HEK293T (cell line): Measurements from ENCODE around the gene LKAAEAR1.
"Not testable (repeated sequence)": the region's sequence is repeated elsewhere in the genome, so short reads cannot be mapped to it uniquely, and the experiment has no call there.

Experiments
- CTCF ChIA-PET: fragments of 350-600 bp; formaldehyde crosslinking; extraction: SDS; loops from one replicate; lab custom pipeline; 2021; ENCODE audit warnings: antibody characterized with exemption, inconsistent platforms; lab: Yijun Ruan, JAX
- POLR2A ChIA-PET: fragments of 350-600 bp; formaldehyde crosslinking; extraction: SDS; loops from one replicate; lab custom pipeline; 2020; ENCODE audit warnings: antibody characterized with exemption, inconsistent platforms; lab: Yijun Ruan, JAX
- DNase-seq: peaks from one replicate; pipeline ENCODE4 v3.0.0; 2012; ENCODE audit warnings: mixed read lengths; ENCODE audit errors: extremely low spot score
- ARNT ChIP-seq: fragments of 450-650 bp; IDR thresholded peaks from 2 replicates; pipeline ENCODE4 v1.6.1; 2017; ENCODE audit warnings: mild to moderate bottlenecking
- BHLHE40 ChIP-seq: fragments of 450-650 bp; IDR thresholded peaks from 2 replicates; pipeline ENCODE4 v1.6.1; 2016; ENCODE audit warnings: mild to moderate bottlenecking, moderate library complexity, borderline replicate concordance
- CTBP1 ChIP-seq: fragments of 450-650 bp; IDR thresholded peaks from 2 replicates; pipeline ENCODE4 v1.6.1; 2016; ENCODE audit warnings: borderline replicate concordance
- ELF4 ChIP-seq: fragments of 450-650 bp; IDR thresholded peaks from 2 replicates; pipeline ENCODE4 v1.6.1; 2017; ENCODE audit warnings: antibody characterized with exemption
- FOXA1 ChIP-seq: fragments of 450-650 bp; IDR thresholded peaks from 2 replicates; pipeline ENCODE4 v1.6.1; 2016; ENCODE audit warnings: mild to moderate bottlenecking
- FOXK2 ChIP-seq: fragments of 450-650 bp; IDR thresholded peaks from 2 replicates; pipeline ENCODE4 v1.6.1; 2016; ENCODE audit warnings: mild to moderate bottlenecking
- FOXM1 ChIP-seq: fragments of 450-650 bp; IDR thresholded peaks from 2 replicates; pipeline ENCODE4 v1.6.1; 2017; ENCODE audit warnings: mild to moderate bottlenecking, borderline replicate concordance
- HDGF ChIP-seq: fragments of 450-650 bp; IDR thresholded peaks from 2 replicates; pipeline ENCODE4 v1.6.1; 2017; ENCODE audit warnings: antibody characterized with exemption, borderline replicate concordance
- L3MBTL2 ChIP-seq: fragments of 450-650 bp; conservative IDR thresholded peaks from 2 replicates; pipeline ENCODE4 v1.6.1; 2016; ENCODE audit warnings: mild to moderate bottlenecking
- LEF1 ChIP-seq: fragments of 450-650 bp; IDR thresholded peaks from 2 replicates; pipeline ENCODE4 v1.6.1; 2017; ENCODE audit warnings: mild to moderate bottlenecking, borderline replicate concordance
- NFRKB ChIP-seq: fragments of 450-650 bp; IDR thresholded peaks from 2 replicates; pipeline ENCODE4 v1.6.1; 2016; ENCODE audit warnings: mild to moderate bottlenecking, moderate library complexity
- PKNOX1 ChIP-seq: fragments of 450-650 bp; IDR thresholded peaks from 2 replicates; pipeline ENCODE4 v1.6.1; 2016
- SP1 ChIP-seq: fragments of 450-650 bp; IDR thresholded peaks from 2 replicates; pipeline ENCODE4 v1.6.1; 2017
- SUZ12 ChIP-seq: fragments of 450-650 bp; IDR thresholded peaks from 2 replicates; pipeline ENCODE4 v1.6.1; 2016; ENCODE audit warnings: mild to moderate bottlenecking
- TARDBP ChIP-seq: fragments of 450-650 bp; IDR thresholded peaks from 2 replicates; pipeline ENCODE4 v1.6.1; 2016
- ZNF384 ChIP-seq: fragments of 450-650 bp; IDR thresholded peaks from 2 replicates; pipeline ENCODE4 v1.6.1; 2016

Gene LKAAEAR1

GRCh38 chr20:64083804-64084684 is at the start of gene LKAAEAR1:
Gene LKAAEAR1, minus strand, starts transcription at chr20:64084398. Its CDS starts 179 bp downstream, at chr20:64084219.
- POLR2A ChIA-PET: interaction anchor here (1.5 to 1.6 kb wide), 2 partner anchors 30 to 103 kb away, joined by 4 read pairs; partner anchors contain the start of gene PRPF6
- DNase-seq: no peak
- CTCF ChIA-PET: interaction anchor here (0.7 to 1.7 kb wide), 7 partner anchors 15 to 36 kb away, joined by 3 to 12 read pairs (median 3); no protein-coding TSS in a partner anchor
- TF ChIP-seq HDGF (no peak), SP1 (no peak), ZNF384 (no peak), BHLHE40 (no peak), NFRKB (no peak)

- ChIA-PET CTCF (no interaction called here), POLR2A (no interaction called here)
- TF ChIP-seq NFRKB (no peak), BHLHE40 (no peak), ELF4 (no peak), FOXA1 (no peak), FOXK2 (no peak), FOXM1 (no peak), PKNOX1 (no peak), ZNF384 (no peak)
- no peak for DNase-seq
Observed at GRCh38 chr20:64131406-64131805, 47.2 kb upstream of the LKAAEAR1 start.

- CTCF ChIA-PET: no interaction called here
- no peak for DNase-seq
- POLR2A ChIA-PET: no interaction called here
- TF ChIP-seq FOXK2 (no peak), SP1 (no peak), ELF4 (no peak), FOXM1 (no peak), ZNF384 (no peak), ARNT (no peak), CTBP1 (no peak), TARDBP (no peak), SUZ12 (no peak), BHLHE40 (no peak), FOXA1 (no peak), PKNOX1 (no peak), LEF1 (no peak), NFRKB (no peak), HDGF (no peak), L3MBTL2 (no peak)
Observed at GRCh38 chr20:64130876-64131275, 46.7 kb upstream of the LKAAEAR1 start.

- no peak for TF ChIP-seq TARDBP
- TF ChIP-seq CTBP1: no peak
- no peak for TF ChIP-seq HDGF
- no peak for TF ChIP-seq SUZ12
- no peak for TF ChIP-seq BHLHE40
- TF ChIP-seq ZNF384: no peak
- no peak for TF ChIP-seq NFRKB
- no peak for TF ChIP-seq LEF1
- no peak for TF ChIP-seq SP1
- TF ChIP-seq FOXK2: no peak
- no peak for TF ChIP-seq PKNOX1
- TF ChIP-seq L3MBTL2: no peak
- no peak for TF ChIP-seq ELF4
- DNase-seq: no peak
- CTCF ChIA-PET: no interaction called here
- POLR2A ChIA-PET: no interaction called here
Observed at GRCh38 chr20:64130271-64130670, 46.1 kb upstream of the LKAAEAR1 start.

GRCh38 chr20:64129146-64129782 is 45.1 kb upstream of the LKAAEAR1 start:
- no peak for DNase-seq
- TF ChIP-seq BHLHE40 (no peak), NFRKB (no peak), FOXM1 (no peak), FOXK2 (no peak), FOXA1 (no peak), TARDBP (no peak), LEF1 (no peak), PKNOX1 (no peak), CTBP1 (no peak), HDGF (no peak), ARNT (no peak), SUZ12 (no peak), ZNF384 (no peak), SP1 (no peak), ELF4 (no peak)
- ChIA-PET CTCF (no interaction called here), POLR2A (no interaction called here)

GRCh38 chr20:64123517-64123916 is 39.3 kb upstream of the LKAAEAR1 start:
- CTCF ChIA-PET, POLR2A ChIA-PET, DNase-seq: not testable (repeated sequence)

GRCh38 chr20:64122927-64123326 is 38.7 kb upstream of the LKAAEAR1 start:
- CTCF ChIA-PET, DNase-seq, POLR2A ChIA-PET: not testable (repeated sequence)
